GM12874 (cell line): ENCODE results near the gene HMGN2.

Source experiments
- CTCF ChIP-seq: IDR thresholded peaks from 2 replicates; pipeline ENCODE4 v1.5.1; 2011; ENCODE audit warnings: low read depth, mild to moderate bottlenecking, control low read depth, low read length, moderate library complexity; ENCODE audit not compliant: insufficient read depth

Gene HMGN2

GRCh38 chr1:26449868-26450267 lies 22.4 kb upstream of the HMGN2 start:
- no peak for TF ChIP-seq CTCF

GRCh38 chr1:26450908-26451307 lies 21.3 kb upstream of the HMGN2 start:
- TF ChIP-seq CTCF: no peak

- no peak for TF ChIP-seq CTCF
Observed at GRCh38 chr1:26452459-26453183, 19.6 kb upstream of the HMGN2 start.

- TF ChIP-seq CTCF: no peak
Observed at GRCh38 chr1:26459148-26459547, 13.1 kb upstream of the HMGN2 start.

- no peak for TF ChIP-seq CTCF
Observed at GRCh38 chr1:26459573-26460031, 12.6 kb upstream of the HMGN2 start.

GRCh38 chr1:26468911-26469310 lies 3.3 kb upstream of the HMGN2 start:
- TF ChIP-seq CTCF: no peak

- TF ChIP-seq CTCF: no peak
Observed at GRCh38 chr1:26469558-26469957, 2.7 kb upstream of the HMGN2 start.
